Epithelial cell of esophagus (primary cell): ENCODE results near the gene BEND6.

Experiments
- DNase-seq: peaks from one replicate; pipeline ENCODE4 v3.0.0; 2010; ENCODE audit warnings: low read depth
- H3K4me3 ChIP-seq: 2 replicates; pipeline ENCODE4 v1.5.1; 2011; ENCODE audit warnings: mild to moderate bottlenecking, low read length, control low read depth
- TF ChIP-seq, protein P1 (sequence below): IDR thresholded peaks from 2 replicates; pipeline ENCODE4 v1.5.1; 2011; ENCODE audit warnings: low read depth, mild to moderate bottlenecking, low read length, control low read depth, inconsistent platforms; ENCODE audit not compliant: insufficient read depth; ENCODE audit errors: missing control alignments

BEND6 gene

GRCh38 chr6:56953597-56954402 is 1.1 kb upstream of the BEND6 start:
- H3K4me3 ChIP-seq = peak overlapping the region; percentile 57
- TF ChIP-seq, protein P1, sequence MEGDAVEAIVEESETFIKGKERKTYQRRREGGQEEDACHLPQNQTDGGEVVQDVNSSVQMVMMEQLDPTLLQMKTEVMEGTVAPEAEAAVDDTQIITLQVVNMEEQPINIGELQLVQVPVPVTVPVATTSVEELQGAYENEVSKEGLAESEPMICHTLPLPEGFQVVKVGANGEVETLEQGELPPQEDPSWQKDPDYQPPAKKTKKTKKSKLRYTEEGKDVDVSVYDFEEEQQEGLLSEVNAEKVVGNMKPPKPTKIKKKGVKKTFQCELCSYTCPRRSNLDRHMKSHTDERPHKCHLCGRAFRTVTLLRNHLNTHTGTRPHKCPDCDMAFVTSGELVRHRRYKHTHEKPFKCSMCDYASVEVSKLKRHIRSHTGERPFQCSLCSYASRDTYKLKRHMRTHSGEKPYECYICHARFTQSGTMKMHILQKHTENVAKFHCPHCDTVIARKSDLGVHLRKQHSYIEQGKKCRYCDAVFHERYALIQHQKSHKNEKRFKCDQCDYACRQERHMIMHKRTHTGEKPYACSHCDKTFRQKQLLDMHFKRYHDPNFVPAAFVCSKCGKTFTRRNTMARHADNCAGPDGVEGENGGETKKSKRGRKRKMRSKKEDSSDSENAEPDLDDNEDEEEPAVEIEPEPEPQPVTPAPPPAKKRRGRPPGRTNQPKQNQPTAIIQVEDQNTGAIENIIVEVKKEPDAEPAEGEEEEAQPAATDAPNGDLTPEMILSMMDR = no peak
- peak; percentile 20 for DNase-seq

GRCh38 chr6:56955171-56956155 is 556 bp downstream of the BEND6 start:
- TF ChIP-seq, protein P1 = peak; percentile 74
- peak overlapping the region; percentile 57 for H3K4me3 ChIP-seq
- DNase-seq = peak; percentile 91

DNA sequence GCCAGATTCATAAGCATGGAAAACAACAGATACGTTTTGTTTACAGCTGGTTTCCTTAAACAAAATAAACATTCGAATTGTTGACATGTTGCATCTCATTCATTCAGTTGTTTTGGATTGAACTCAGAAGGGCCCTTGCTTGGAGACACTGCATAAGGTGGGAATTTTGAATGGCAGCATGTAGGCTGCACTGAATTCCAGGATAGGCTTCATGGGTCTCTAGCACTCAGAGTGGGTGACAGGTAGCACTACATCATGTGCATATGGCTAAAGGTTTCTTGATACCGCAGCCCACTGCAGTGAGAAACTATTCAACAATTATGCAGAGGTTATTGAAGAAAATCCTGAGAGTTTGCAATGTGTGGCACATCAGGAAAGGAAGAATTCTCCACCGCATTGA is 1.6 kb downstream of the BEND6 start:
- no peak for DNase-seq
- H3K4me3 ChIP-seq = no peak overlapping the region
- TF ChIP-seq, protein P1 = no peak

DNA sequence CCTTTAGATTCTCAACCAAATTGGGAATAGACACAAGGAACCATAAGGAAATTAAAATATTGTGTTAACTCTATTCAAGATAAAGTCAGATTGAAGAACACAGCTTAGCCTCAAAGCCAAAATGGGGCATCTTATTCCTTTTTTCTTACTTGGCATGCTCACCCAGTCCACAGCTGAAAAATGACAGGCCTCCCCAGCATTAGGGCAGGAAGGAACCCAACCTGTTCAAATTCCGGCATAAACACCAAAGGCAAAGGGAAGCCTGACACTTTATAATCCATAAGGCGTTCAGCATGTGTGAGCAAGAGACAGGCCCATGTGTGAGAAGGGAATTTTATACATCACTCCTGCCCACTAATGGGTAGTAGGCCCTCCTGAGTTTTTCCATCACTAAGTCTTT is 2.9 kb downstream of the BEND6 start:
- no peak overlapping the region for H3K4me3 ChIP-seq
- TF ChIP-seq, protein P1 = no peak
- no peak for DNase-seq

GRCh38 chr6:56958481-56958880 is 3.6 kb downstream of the BEND6 start:
- DNase-seq = no peak
- TF ChIP-seq, protein P1 = no peak
- H3K4me3 ChIP-seq = no peak overlapping the region

GRCh38 chr6:56959094-56959493 is 4.2 kb downstream of the BEND6 start:
- H3K4me3 ChIP-seq = no peak overlapping the region
- no peak for DNase-seq
- TF ChIP-seq, protein P1 = no peak
